Hematopoietic multipotent progenitor cell treated with erythropoietin and hydrocortisone succinate and interleukin-3 and kit ligand, for 15 days (in vitro differentiated cells): Measurements from ENCODE around the gene MAP2K6.
"Not testable (repeated sequence)": the region's sequence is repeated elsewhere in the genome, so short reads cannot be mapped to it uniquely, and the experiment has no call there.

Source experiments
- DNase-seq: peaks from one replicate; pipeline ENCODE4 v3.0.0-alpha.2; 2015; ENCODE audit warnings: low spot score

The MAP2K6 gene

DNA sequence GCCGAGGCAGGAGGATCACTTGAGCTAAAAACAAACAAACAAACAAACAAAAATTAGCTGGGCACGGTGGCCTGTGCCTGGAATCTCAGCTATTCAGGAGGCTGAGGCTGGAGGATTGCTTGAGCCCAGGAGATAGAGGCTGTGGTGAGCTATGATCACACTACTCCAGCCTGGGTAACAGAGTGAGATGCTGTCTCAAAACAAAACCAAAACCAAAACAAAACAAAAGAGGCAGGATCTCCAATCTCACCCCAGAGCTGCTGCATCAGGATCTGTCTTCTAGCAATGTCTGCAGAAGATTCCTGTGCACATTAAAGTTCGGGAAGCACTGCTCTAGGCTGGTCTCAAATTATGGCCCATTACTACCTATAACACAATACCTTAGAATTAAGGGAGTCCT, 43.1 kb downstream of the MAP2K6 start:
- no peak for DNase-seq

DNA sequence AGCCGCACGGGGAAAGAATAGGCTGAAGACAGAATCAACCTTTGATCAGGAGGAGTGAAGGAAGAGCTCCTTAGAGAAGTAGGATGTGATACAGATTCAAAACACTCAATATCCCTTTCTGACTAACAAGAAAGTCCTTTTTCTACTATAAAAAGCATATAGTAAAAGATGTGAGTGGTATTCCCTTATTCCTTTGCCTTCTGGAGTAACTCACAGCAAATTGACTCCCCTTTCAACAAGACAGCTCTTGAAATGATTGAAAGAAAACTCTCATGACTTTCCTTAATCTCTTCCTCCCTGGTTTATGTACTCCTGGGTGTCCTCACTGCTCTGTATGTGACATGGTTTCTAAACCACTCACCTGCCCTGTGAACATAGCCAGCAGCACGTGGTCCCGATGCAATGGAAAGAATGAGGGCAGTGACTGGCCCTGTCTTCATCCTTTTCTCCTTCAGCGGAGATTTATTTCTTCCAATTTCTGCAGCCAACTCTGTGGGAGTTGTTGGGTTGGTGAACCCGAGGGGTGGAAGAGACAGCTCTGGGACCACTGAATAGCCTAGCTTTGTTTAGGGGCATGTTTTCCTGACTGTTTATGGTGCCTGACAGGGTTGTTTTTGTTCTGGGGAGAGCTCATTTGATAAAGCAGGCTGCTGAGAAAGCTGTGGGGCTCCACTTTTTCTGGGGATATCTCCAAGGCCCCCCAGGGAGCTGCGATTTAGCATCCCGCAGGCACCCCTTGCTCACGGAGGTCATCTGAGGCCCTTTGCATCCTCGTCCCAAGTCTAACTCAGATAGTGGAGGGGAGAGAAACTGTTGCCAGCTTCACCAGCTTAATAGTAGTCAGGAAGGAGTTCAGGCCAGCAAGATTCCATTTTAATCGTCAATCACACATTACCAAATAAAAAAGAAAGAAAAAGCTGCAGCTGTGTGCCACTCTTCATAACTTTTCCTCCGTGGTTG, 46.7 kb downstream of the MAP2K6 start:
- no peak for DNase-seq

DNA sequence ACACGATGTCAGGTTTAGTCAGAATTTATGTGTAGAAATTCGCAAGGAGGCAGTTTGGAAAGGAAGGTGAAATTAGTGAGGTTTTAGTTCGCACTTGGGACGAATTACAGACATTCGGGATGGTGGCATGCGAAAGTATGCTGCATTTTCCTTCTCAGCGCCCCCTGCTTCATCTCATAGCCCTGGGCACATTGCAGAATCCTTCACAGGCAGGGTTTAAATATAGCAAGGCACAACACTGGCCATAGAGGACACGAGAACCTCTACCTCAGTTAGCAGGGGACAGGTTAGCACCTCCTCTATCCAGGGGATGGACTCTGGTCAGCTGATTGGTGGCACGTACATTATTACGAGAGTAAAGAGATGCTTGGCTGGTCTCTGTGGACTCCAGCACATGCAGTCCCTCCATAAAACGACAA, 47.5 kb downstream of the MAP2K6 start:
- DNase-seq: no peak

DNA sequence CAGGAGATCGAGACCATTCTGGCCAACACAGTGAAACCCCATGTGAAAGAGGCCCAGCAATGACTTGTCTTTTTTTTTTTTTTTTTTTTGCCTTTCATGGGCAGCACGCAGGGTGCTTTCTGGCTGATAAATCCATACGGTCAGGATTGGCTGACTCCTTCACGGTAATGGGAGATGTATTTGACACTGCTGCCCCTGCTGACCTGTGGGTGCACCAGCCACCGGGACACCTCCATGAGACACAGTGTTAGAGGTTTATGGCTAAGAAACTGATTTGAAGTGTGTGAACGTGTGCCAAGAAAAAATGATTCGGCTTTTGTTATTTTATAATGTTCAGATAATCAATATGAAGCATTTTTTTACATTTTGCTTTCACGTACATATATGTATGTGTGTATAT, 48.4 kb downstream of the MAP2K6 start:
- no peak for DNase-seq

DNA sequence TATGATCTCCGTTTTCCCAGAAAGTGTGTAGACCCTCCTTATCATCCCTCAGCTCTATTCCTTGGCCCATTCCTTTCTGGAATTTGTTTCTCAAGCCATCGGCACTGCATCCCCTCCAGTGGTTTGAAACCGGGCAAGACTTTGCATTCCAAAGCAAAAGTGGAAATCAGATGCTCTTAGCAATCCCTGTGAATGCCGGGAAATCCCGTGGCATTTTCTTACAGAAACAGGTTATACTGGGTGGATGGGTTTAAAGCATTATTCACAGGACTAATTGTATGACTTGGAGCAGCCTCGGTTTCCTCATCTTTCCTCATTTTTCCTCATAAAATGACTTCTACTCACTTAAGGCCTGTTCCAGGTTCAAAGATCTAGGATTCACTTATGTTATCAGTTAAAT, 52.0 kb downstream of the MAP2K6 start:
- no peak for DNase-seq

DNA sequence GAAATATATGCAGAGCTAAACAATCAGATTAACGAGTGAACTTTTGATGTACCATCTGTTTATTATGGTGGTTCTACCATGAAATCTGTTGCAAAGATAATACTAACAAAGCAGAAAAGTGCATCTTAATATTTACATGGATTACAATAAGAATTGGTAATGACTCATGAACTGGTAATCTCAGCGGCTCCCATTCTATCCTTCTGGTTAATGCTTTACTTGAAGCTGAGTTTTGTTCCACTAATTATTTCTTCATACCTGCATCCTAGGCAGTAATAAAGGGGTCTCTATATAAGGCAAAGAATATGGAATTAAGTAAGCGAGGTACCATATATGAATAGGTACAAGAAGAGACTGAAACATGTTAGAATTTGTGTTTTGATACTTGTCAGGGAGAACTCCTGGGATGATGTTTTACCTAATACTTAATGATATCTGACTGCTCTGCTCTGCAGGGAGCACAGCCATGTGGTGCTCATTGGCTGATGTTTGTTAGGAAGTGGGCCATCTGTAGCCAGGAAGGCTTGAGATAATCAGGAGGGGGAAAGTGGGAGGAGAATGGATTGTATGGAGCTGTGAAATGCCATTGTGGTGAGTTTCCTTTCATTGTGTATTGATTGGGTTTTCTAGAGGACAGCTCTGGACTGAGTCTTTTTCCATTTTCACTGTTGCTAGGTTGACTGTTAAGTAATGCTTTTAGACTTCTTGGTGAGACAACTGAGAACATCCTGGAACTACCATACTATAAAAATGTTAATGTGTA, 52.6 kb downstream of the MAP2K6 start:
- no peak for DNase-seq

DNA sequence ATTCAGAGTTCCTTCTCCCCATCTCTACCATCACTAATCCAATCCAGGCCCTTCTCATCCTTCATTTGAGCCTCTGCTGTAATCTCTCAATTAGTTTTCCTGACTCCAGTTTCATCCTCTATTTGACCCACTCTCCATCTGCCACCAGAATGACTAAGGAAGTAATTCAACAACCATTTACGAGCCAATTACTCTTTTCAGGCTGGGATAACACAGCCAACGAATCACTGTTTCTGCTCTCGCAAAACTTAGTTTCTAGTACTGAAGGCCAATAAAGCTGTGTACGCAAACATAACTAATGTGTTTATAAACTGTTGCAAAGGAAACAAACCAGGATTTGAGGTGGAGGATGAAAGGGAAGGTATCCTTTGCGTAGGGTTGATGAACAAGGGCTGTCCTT, 53.7 kb downstream of the MAP2K6 start:
- DNase-seq: no peak

DNA sequence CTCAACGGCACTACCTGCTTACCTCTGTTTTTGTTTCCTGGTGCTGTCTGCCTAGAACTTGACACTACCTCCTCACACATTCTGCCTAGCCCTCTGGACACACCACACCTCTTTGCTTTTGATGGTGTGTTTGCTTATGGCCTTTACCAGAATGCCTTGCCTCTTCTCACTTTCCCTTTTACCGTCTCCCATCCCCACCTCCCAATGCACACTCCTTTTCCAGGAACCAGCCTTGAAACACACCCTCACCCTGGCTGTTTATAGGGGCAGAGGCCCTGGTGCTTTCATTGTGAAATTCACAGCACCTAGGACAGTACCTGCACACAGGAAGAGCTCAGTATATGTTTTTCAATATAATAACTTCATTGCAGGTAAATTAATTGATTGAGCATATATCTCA, 56.2 kb downstream of the MAP2K6 start:
- DNase-seq: no peak

DNA sequence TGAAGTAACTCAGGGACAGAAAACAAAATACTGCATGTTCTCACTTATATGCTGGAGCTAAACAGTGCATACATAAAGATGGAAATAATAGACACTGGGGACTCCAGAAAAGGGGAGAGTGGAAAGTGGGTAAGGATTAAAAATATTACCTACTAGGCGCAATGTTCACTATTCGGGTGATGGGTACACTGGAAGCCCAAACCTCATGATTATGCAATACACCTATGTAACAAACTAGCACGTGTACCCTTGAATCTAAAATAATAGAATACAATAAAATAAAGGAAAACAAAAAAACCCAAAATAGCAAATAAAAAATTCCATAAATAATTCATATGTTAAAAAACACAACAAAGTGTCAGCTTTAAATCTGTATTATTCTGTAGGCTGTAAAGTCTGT, 56.9 kb downstream of the MAP2K6 start:
- no peak for DNase-seq

DNA sequence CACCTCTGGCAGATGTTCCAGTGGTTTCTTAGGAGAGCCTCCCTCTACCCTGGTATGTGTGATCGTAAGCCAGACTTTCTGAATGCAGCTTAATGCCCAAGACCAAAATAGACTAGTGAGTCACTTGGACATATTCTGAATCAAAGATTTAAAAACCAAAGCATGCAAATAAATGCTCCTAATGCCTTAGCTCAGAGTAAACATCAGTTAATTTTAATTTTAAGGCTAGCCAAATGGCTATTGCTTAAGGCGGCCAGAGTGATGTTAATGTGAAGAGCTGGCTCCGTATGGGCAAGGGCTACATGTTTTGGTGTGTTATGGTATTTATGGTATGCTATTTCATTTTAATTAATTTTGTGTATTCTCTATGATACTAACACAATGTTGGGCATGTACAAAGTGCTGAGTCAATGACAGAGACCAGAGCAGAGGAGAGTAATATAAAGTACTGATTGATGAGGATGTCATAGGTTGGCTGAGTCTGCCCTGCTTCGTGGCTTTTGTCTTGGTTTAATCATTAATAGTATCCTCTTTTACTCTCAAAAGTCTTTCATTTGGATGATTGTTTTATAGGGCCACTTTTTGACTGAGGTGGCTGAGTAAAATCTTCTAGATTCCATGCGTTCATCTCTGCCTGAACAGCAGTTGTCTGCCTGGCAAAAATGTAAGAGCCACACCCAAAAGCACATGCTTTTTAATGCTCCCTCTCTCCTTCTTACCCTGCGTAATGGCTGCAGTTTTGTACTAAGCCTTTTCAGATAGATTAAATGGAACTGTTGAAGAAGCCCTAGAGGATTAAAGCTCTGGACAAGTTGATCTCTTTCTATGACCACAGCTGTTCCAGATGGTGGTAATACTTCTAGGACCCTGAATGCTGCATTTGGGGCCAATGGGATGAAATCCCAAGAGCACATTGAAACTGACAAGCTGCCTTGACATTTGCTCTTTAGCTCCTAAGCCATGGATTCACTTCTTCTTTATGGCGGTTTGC, 59.6 kb downstream of the MAP2K6 start:
- DNase-seq: no peak

DNA sequence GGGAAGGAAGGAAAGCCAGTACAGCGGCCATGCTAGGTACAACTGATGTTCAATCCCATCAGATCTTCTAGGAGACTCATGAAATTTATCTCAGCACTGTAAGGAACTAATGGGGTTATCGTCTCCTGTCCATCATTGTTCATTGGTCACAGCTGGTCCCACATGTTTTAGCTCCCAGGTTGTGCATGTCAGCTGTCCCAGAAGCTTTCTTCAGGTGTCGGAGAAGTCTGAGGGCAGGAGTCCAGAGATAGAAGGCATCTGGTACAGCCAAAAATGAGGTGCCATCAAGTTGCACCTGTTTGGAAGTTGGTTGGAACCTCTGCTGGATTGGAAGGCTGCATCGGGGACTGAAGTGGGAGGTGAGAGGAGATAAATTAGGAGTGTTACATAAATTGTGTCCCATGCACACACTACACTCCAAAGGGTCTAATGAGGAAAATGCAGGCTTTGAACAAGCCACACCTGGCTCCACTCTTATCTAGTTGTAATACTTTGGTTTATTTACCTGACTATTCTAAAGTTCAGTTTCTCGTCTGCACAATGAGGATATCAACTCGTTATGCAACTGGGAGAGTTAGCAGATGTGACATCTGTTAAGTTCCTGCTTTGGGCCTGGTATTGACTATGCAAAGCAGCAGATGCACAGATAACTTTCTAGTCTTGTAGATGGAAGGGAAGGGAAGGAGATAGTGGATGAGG, 62.9 kb downstream of the MAP2K6 start:
- DNase-seq: no peak

DNA sequence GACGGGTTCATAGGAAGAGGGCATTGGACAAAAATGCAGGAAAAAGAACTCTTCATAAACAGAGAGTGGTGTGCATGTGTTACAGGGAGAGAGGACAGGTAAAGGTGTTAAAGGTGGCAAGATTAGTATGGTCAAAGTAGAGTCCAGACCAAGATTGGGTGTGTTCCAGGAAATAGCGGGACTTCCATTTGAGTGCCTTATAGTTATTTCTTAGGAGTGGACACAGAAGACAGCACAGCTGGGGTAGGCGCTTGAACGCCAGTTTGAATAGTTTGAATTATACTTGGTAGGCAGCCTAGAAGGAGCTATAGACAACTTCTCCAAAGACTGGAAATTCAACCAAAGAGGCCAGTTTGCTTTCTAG, 63.4 kb downstream of the MAP2K6 start:
- no peak for DNase-seq

DNA sequence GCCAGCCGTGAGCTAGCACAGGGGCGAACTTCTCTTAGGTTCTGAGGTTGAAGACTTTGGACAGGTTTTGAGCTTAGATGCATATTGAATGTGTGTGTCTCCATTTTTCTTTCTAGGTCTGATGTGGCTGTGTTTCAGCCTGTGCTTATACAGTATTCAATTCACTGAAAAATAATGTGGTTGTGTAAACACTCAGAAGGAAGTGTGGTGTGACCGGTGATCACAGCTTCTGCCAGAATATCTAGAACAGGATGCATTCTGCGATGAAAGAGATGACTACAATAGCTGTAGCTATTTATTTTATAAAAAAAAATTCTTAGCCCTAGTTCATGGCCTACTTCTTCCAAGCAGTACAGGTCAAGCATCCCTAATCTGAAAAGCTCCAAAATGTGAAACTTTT, 64.4 kb downstream of the MAP2K6 start:
- DNase-seq: no peak

DNA sequence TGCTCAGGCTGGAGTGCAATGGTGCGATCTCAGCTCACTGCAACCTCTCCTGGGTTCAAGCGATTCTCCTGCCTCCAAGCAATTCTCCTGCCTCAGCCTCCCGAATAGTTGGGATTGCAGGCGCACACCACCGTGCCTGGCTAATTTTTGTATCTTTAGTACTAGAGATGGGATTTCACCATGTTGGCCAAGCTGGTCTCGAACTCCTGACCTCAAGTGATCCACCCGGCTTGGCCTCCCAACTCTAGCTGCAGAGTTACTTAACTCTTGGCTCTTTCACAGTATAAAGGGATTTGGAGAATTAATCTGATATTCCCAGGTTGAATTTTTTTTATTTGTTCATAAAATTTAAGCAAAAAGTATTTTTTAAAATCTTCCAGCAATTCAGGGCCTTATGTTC, 65.3 kb downstream of the MAP2K6 start:
- not testable (repeated sequence) for DNase-seq

DNA sequence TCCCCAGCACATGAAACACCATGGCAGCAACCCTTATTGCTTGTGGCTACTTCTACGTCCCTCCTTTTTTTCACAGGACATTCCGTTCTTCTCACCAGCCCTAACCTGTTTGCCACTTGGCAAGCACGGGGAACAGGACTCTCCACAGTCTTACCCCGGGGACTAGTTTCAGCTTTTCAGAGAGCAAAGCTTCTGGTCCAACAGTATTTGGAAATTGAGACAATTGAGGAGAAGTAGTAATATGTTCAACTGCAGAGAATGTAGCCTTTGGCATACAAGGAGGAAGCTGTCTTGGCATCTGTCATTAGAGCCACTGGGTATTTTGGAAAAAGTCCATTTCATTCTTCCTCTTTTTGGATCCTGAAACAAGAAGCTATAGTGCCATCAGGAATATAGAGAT, 65.7 kb downstream of the MAP2K6 start:
- DNase-seq: no peak

DNA sequence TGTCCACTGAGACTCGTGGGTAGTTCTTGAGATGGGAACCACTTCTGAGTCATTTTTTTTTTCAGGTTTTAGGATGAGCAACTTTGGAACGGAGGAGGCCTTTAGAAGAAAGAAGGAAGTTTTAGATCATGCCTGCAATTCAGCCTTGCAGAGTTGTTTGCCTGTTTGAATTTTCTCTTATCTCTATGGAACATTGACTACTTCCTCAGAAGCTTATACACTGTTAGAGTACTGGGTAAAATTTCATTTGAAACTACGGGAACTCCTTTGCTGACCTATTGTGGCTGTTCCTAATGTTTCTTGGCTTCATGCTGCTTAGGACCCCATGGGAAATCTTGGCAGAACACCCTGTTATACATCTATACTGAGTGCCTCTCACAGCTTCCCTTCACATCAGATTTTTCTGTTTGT, 70.8 kb downstream of the MAP2K6 start:
- no peak for DNase-seq

DNA sequence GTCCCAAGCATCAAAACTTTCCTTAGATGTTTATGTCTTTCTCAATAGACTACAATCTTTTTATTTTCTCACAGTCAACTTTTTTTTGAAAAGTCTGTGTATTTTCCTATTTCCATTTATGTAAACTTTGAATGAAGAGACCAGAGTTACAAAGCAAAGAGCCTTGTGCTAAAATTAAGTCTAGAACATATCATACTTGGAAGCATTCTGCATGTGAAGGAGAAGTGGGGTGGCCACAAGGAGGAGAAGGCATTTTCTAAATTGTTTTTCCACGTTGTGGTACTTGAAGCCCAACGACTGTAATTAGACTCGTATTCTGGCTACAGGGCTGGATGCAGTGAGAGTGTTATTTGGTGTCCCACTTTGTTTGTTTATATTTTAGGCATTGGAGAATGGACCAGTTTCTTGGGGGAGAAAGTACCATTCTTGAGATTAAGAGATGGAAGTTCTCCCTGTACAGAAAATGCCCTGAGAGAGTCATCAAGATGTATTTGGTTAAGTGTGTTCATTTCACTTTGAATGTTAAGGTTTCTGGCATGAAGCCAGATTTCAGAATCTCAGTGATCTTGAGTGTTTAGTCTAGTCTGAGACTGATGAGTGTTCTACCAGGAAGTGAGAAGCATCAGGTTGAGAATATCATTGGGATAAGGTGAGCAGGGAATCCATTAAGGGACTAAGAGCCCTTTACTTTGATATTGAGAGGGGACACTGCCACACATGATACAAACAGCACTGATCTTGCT, 71.6 kb downstream of the MAP2K6 start:
- DNase-seq: peak; percentile 3

DNA sequence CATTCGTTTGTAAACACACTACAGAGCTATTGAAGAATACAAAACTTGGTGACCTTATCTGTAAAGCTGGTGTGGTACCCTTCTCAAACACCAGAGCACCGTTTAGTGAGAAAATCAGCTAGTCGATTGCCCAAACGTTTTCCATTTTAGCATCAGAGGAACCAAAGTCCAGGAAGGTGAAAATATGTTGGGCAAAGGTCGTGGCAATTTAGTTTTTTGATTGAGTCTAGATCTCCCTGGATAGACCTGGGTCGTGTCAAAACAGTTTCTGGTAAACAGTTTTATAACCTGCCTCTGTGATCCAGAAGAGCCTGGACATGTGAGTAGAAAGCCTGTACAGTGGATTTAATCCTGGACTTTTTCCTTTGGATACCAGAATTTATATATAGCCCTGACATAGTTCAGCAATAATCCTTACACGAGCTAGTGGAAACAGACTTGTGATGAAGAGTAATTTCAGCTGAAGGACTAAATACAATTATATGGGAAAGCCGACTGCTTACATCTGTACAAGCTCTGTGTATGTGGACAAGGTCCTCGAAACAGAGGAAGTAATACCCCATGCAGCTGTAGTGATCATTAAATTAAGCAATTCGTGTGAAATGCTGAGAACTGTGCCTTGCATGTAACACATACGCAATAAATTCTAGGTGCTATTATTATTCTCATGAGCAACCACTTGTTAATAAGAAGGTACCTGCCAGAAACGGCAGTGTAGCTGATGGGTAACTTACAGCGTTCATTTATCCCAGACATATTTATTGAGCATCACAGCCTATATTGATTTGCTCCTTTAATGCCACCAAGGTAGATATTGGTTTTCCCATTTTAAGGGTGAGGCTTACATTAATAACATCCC, 72.5 kb downstream of the MAP2K6 start:
- DNase-seq: no peak

DNA sequence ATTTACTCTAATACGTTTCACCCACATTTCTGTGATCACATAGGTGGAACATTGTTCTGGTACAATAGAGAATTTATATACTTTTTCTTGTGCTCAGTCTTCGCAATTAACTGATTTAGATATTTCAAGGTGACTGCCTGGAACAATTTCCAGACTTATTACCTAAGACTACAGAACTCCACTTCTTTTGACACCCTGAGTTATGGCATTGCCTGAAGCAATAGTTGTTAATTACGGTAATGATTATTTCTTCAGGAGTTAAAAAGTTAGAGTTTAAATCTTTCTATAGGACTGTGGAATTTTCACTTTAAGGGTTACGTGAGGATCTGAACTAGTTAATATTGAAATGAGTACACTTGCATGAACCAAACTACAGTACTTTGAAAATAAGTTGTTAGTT, 74.8 kb downstream of the MAP2K6 start:
- no peak for DNase-seq
